H1 (cell line): ENCODE results near the gene TAS2R39. TPM values are rescaled to one million over a fixed set of nuclear protein-coding genes. Genes with fewer than 3 reads are reported as not detected.

Experiments
- CTCF ChIA-PET: fragments of 300-600 bp; sonication (Branson Sonifier 250); formaldehyde crosslinking; loops from one replicate; lab custom pipeline; 2021; ENCODE audit not compliant: partially characterized antibody; lab: Charles Lee
- POLR2A ChIA-PET: fragments of 300-600 bp; sonication (Branson Sonifier 250); formaldehyde crosslinking; loops from one replicate; lab custom pipeline; 2021; ENCODE audit warnings: inconsistent platforms; ENCODE audit not compliant: partially characterized antibody; lab: Charles Lee
- DNase-seq, 2 experiments: peaks; one replicate each; pipeline versions ENCODE4 v3.0.0 to v3.0.0-alpha.2; 2010 to 2022; ENCODE audit warnings: low spot score in 2 of 2, low read depth in 1 of 2, mixed read lengths in 1 of 2
- FAIRE-seq: peaks from 2 replicates; lab custom pipeline; 2011; peaks lifted over from hg19 to GRCh38; lab: Jason Lieb, UNC
- H2AFZ ChIP-seq: 2 replicates; pipeline ENCODE4 v1.8.1; 2012; ENCODE audit warnings: low read length, inconsistent platforms
- H2AK5ac ChIP-seq: 2 replicates; pipeline ENCODE4 v1.6.1; 2013; ENCODE audit warnings: low read depth, low read length
- H2BK120ac ChIP-seq: replicated peaks from 2 replicates; pipeline ENCODE3; 2013; ENCODE audit warnings: low read depth, low read length, inconsistent platforms
- H2BK12ac ChIP-seq: 2 replicates; pipeline ENCODE4 v1.6.1; 2013; ENCODE audit warnings: low read depth, low read length
- H2BK15ac ChIP-seq: 2 replicates; pipeline ENCODE4 v1.6.1; 2013; ENCODE audit warnings: low read length
- H2BK20ac ChIP-seq: 2 replicates; pipeline ENCODE4 v1.6.1; 2013; ENCODE audit warnings: low read length
- H2BK5ac ChIP-seq: 2 replicates; pipeline ENCODE4 v1.6.1; 2013; ENCODE audit warnings: low read depth, low read length
- H3K14ac ChIP-seq: 2 replicates; pipeline ENCODE4 v1.6.1; 2013; ENCODE audit warnings: inconsistent platforms; ENCODE audit not compliant: insufficient read length
- H3K18ac ChIP-seq: 2 replicates; pipeline ENCODE4 v1.6.1; 2013; ENCODE audit warnings: low read length; ENCODE audit errors: extremely low read depth
- H3K23ac ChIP-seq: 2 replicates; pipeline ENCODE4 v1.6.1; 2013; ENCODE audit warnings: inconsistent platforms; ENCODE audit not compliant: insufficient read length
- H3K23me2 ChIP-seq: 2 replicates; pipeline ENCODE4 v1.6.1; 2013; ENCODE audit warnings: low read depth, low read length
- H3K27ac ChIP-seq: 2 replicates; pipeline ENCODE4 v1.6.1; 2011; ENCODE audit warnings: low read depth, low read length, inconsistent platforms
- H3K27me3 ChIP-seq, 4 experiments: replicated peaks in 1 of 4; 1 replicate in 1 of 4; 2 replicates in 3 of 4; pipeline versions ENCODE4 v1.6.1 to v1.8.1; 2011 to 2013; ENCODE audit warnings: low read length in 3 of 4, mild to moderate bottlenecking in 3 of 4, inconsistent platforms in 2 of 4, mixed read lengths in 2 of 4, moderate library complexity in 1 of 4; ENCODE audit not compliant: control insufficient read depth in 3 of 4, insufficient read depth in 3 of 4; ENCODE audit errors: extremely low read depth in 1 of 4
- H3K36me3 ChIP-seq, 4 experiments: 2 replicates each; pipeline versions ENCODE4 v1.6.1 to v1.8.1; 2011 to 2013; ENCODE audit warnings: mild to moderate bottlenecking in 4 of 4, low read length in 3 of 4, moderate library complexity in 2 of 4, control low read depth in 1 of 4, inconsistent platforms in 1 of 4; ENCODE audit not compliant: insufficient read depth in 4 of 4, control insufficient read depth in 2 of 4
- H3K4ac ChIP-seq: replicated peaks from 2 replicates; pipeline ENCODE3; 2013; ENCODE audit warnings: low read length, low read depth, mixed read lengths, inconsistent platforms; ENCODE audit not compliant: insufficient read length
- H3K4me1 ChIP-seq, 4 experiments: replicated peaks in 1 of 4; 1 replicate in 1 of 4; 2 replicates in 3 of 4; pipeline versions ENCODE4 v1.6.1 to v1.8.1; 2011 to 2013; ENCODE audit warnings: low read length in 3 of 4, inconsistent platforms in 2 of 4, mixed read lengths in 1 of 4; ENCODE audit not compliant: insufficient read depth in 4 of 4, control insufficient read depth in 3 of 4
- H3K4me2 ChIP-seq, 2 experiments: 2 replicates each; pipeline versions ENCODE4 v1.6.1 to v1.8.1; 2011 to 2013; ENCODE audit warnings: low read depth in 2 of 2, low read length in 2 of 2, control low read depth in 1 of 2, inconsistent platforms in 1 of 2, mild to moderate bottlenecking in 1 of 2; ENCODE audit not compliant: insufficient read depth in 1 of 2
- H3K4me3 ChIP-seq, 4 experiments: fragments of 200-600, 300-600 bp in 1 of 4; sonication (generic), shearing (Covaris generic), sonication (Bioruptor Twin) in 1 of 4; 2 replicates each; pipeline versions ENCODE4 v1.5.1 to v1.8.1; 2011 to 2016; ENCODE audit warnings: low read length in 4 of 4, low read depth in 3 of 4, control low read depth in 2 of 4, inconsistent platforms in 2 of 4, mild to moderate bottlenecking in 2 of 4, mixed read lengths in 1 of 4, moderate library complexity in 1 of 4; ENCODE audit not compliant: insufficient read depth in 2 of 4; ENCODE audit errors: extremely low read depth in 1 of 4
- H3K56ac ChIP-seq: replicated peaks from 2 replicates; pipeline ENCODE3; 2013; ENCODE audit warnings: low read depth, mild to moderate bottlenecking, mixed read lengths, low read length, inconsistent platforms; ENCODE audit not compliant: insufficient read length
- H3K79me1 ChIP-seq: 2 replicates; pipeline ENCODE4 v1.6.1; 2013; ENCODE audit warnings: low read depth, low read length, control low read depth
- H3K79me2 ChIP-seq, 2 experiments: 2 replicates each; pipeline versions ENCODE4 v1.6.1 to v1.8.1; 2012 to 2013; ENCODE audit warnings: low read length in 2 of 2, mild to moderate bottlenecking in 2 of 2, inconsistent platforms in 1 of 2; ENCODE audit not compliant: insufficient read depth in 2 of 2, control insufficient read depth in 1 of 2
- H3K9ac ChIP-seq, 4 experiments: replicated peaks in 1 of 4; 1 replicate in 1 of 4; 2 replicates in 3 of 4; pipeline versions ENCODE4 v1.6.1 to v1.8.1; 2011 to 2013; ENCODE audit warnings: low read depth in 3 of 4, low read length in 3 of 4, control low read depth in 2 of 4, mild to moderate bottlenecking in 2 of 4, moderate library complexity in 2 of 4, inconsistent platforms in 1 of 4; ENCODE audit errors: extremely low read depth in 1 of 4
- H3K9me3 ChIP-seq, 2 experiments: 2 replicates each; pipeline versions ENCODE4 v1.6.1 to v1.8.1; 2012 to 2013; ENCODE audit warnings: mild to moderate bottlenecking in 2 of 2, moderate library complexity in 2 of 2, control low read depth in 1 of 2, inconsistent platforms in 1 of 2, low read depth in 1 of 2, low read length in 1 of 2, mixed read lengths in 1 of 2; ENCODE audit not compliant: insufficient read depth in 2 of 2
- H4K20me1 ChIP-seq, 2 experiments: replicated peaks in 1 of 2; 2 replicates each; pipeline versions ENCODE3 to v1.8.1; 2011 to 2013; ENCODE audit warnings: inconsistent platforms in 2 of 2, low read length in 2 of 2, mild to moderate bottlenecking in 1 of 2; ENCODE audit not compliant: insufficient read depth in 2 of 2, control insufficient read depth in 1 of 2
- H4K5ac ChIP-seq: 2 replicates; pipeline ENCODE4 v1.6.1; 2013; ENCODE audit warnings: low read length, low read depth, mixed read lengths, inconsistent platforms; ENCODE audit not compliant: insufficient read length
- H4K8ac ChIP-seq: 2 replicates; pipeline ENCODE4 v1.8.0; 2013; ENCODE audit warnings: mild to moderate bottlenecking, moderate library complexity, low read length, inconsistent platforms; ENCODE audit not compliant: insufficient read depth; ENCODE audit errors: extremely low read depth
- H4K91ac ChIP-seq: replicated peaks from 2 replicates; pipeline ENCODE3; 2013; ENCODE audit warnings: low read length, mixed read lengths, inconsistent platforms; ENCODE audit not compliant: insufficient read length
- BCL11A ChIP-seq, 2 experiments: IDR thresholded peaks; one replicate each; pipeline ENCODE4 v1.6.1; 2011; ENCODE audit warnings: low read depth in 2 of 2, low read length in 2 of 2, mild to moderate bottlenecking in 2 of 2
- CHD2 ChIP-seq: IDR thresholded peaks from 2 replicates; pipeline ENCODE4 v1.6.1; 2012; ENCODE audit warnings: low read length, improper control_type of control experiment
- KDM4A ChIP-seq: IDR thresholded peaks from one replicate; pipeline ENCODE4 v1.7.1; 2012; ENCODE audit warnings: low read depth, mild to moderate bottlenecking, moderate library complexity, low read length, inconsistent platforms; ENCODE audit not compliant: severe bottlenecking
- MAFK ChIP-seq: IDR thresholded peaks from 2 replicates; pipeline ENCODE4 v1.6.1; 2012; ENCODE audit warnings: low read depth, mild to moderate bottlenecking, improper control_type of control experiment, low read length
- RBBP5 ChIP-seq: IDR thresholded peaks from 2 replicates; pipeline ENCODE4 v1.7.1; 2012; ENCODE audit warnings: low read depth, mild to moderate bottlenecking, inconsistent platforms, low read length, moderate library complexity, borderline replicate concordance
- SAP30 ChIP-seq: fragments of 300-600 bp; sonication (generic); IDR thresholded peaks from 2 replicates; pipeline ENCODE4 v1.7.1; 2012; ENCODE audit warnings: low read length, moderate library complexity, mild to moderate bottlenecking, inconsistent platforms; ENCODE audit not compliant: insufficient read depth, insufficient replicate concordance
- SP1 ChIP-seq: IDR thresholded peaks from 2 replicates; pipeline ENCODE4 v1.6.1; 2011; ENCODE audit warnings: low read depth, low read length
- SRF ChIP-seq: IDR thresholded peaks from 2 replicates; pipeline ENCODE4 v1.6.1; 2011; ENCODE audit warnings: mild to moderate bottlenecking, low read depth, low read length, moderate library complexity
- TAF1 ChIP-seq: IDR thresholded peaks from 2 replicates; pipeline ENCODE4 v1.6.1; 2011; ENCODE audit warnings: mild to moderate bottlenecking, low read depth, low read length
- TAF7 ChIP-seq: optimal IDR thresholded peaks from 2 replicates; pipeline ENCODE3; 2011; ENCODE audit warnings: low read depth, mild to moderate bottlenecking, inconsistent platforms, low read length, moderate library complexity, borderline replicate concordance
- TBP ChIP-seq: IDR thresholded peaks from 2 replicates; pipeline ENCODE4 v1.6.1; 2011; ENCODE audit warnings: low read depth, low read length, improper control_type of control experiment
- TCF12 ChIP-seq: IDR thresholded peaks from 2 replicates; pipeline ENCODE4 v1.6.1; 2011; ENCODE audit warnings: low read depth, mild to moderate bottlenecking, low read length
- polyA plus RNA-seq, 7 experiments: library from polyadenylated mRNA; depleted of rRNA in 3 of 7; stranded (reverse) in 5 of 7; unstranded in 2 of 7; fragments of >200 nt in 5 of 7; fragments of 200-250 nt in 2 of 7; gene quantifications; 1 replicate in 5 of 7; 2 replicates in 1 of 7; 4 replicates in 1 of 7; pipeline versions ENCODE4 v1.2.1 to v1.2.3, GENCODE V29; 2011 to 2013; ENCODE audit warnings: missing spikeins in 2 of 7, mixed read lengths in 2 of 7
- total RNA-seq: library from RNA; stranded (reverse); fragmentation: NEBNext Ultra II Directional; extraction: Animal tissue kit (Norgen Biotek cat#: 25700); gene quantifications from 2 replicates; pipeline ENCODE4 v1.2.1, GENCODE V29; 2021

The TAS2R39 gene
- total and polyA plus RNA-seq, 2 of the 8 experiments (the other 6 are each of a cell fraction or from before 2014, with no cell fraction given), result not detected

- no peaks in the 10 kb centered on the region for H3K36me3 ChIP-seq
- peaks cover 0 to 4% of the 10 kb centered on the region in 2 experiments; a peak in 1 of 4 replicates for H3K9me3 ChIP-seq
- H3K4ac ChIP-seq, result no peak overlapping the region
- H3K27me3 ChIP-seq, result no peaks in the 10 kb centered on the region
- no peak overlapping the region for H2AFZ ChIP-seq
- ChIA-PET POLR2A (no interaction called here), CTCF (no interaction called here)
- H3K9ac ChIP-seq, result no peak overlapping the region
- no peak overlapping the region for H2AK5ac ChIP-seq
- H3K14ac ChIP-seq, result no peak overlapping the region
- no peaks in the 10 kb centered on the region for H3K23me2 ChIP-seq
- H2BK120ac ChIP-seq, result no peak overlapping the region
- no peak overlapping the region for H2BK15ac ChIP-seq
- FAIRE-seq, result no peak
- no peak overlapping the region for H3K56ac ChIP-seq
- H4K20me1 ChIP-seq, result no peaks in the 10 kb centered on the region
- H4K5ac ChIP-seq, result no peak overlapping the region
- TF ChIP-seq BCL11A (IDR thresholded peaks at IDR 0.05; ENCODE audit: low read depth in 2 of 2, low read length in 2 of 2) (no peak), RBBP5 (no peak), TAF1 (no peak), SP1 (no peak), TBP (no peak), TAF7 (no peak), SRF (no peak), SAP30 (no peak), TCF12 (no peak), KDM4A (no peak), MAFK (no peak), CHD2 (no peak)
- TF ChIP-seq, all 59 proteins: peak for 0
- no peak overlapping the region for H3K27ac ChIP-seq
- H3K79me2 ChIP-seq, result no peaks in the 10 kb centered on the region
- no peak overlapping the region for H2BK12ac ChIP-seq
- no peak overlapping the region for H4K8ac ChIP-seq
- H3K4me3 ChIP-seq, result no peak overlapping the region
- no peak overlapping the region for H4K91ac ChIP-seq
- no peaks in the 10 kb centered on the region for H3K79me1 ChIP-seq
- H3K18ac ChIP-seq, result no peak overlapping the region
- H3K23ac ChIP-seq, result no peak overlapping the region
- H2BK5ac ChIP-seq, result no peak overlapping the region
- no peaks in the 10 kb centered on the region for H3K4me1 ChIP-seq
- H3K4me2 ChIP-seq, result no peak overlapping the region
- no peak for DNase-seq
- no peak overlapping the region for H2BK20ac ChIP-seq
Measured at GRCh38 chr7:143148651-143149050, 34.6 kb upstream of the TAS2R39 start.
